Suprapubic skin (tissue), 4 donors: Measurements from ENCODE around the gene CYP2W1.

ENCODE experiments used
- CTCF ChIP-seq, 2 donors: fragments of 200-600 bp in 1 of 2; fragments of 450-650 bp in 1 of 2; sonication (generic) in 1 of 2; IDR thresholded peaks; one replicate each; pipeline ENCODE4 v1.5.1; 2016 to 2019; ENCODE audit warnings: antibody characterized with exemption in 2 of 2, mild to moderate bottlenecking in 1 of 2, moderate library complexity in 1 of 2
- EP300 ChIP-seq: sonication (generic); formaldehyde crosslinking; IDR thresholded peaks from one replicate; pipeline ENCODE4 v1.6.1; 2017; ENCODE audit warnings: antibody characterized with exemption
- POLR2AphosphoS5 ChIP-seq, 3 donors: sonication (generic); formaldehyde crosslinking; IDR thresholded peaks; one replicate each; pipeline ENCODE4 v1.6.1; 2017; ENCODE audit warnings: antibody characterized with exemption in 3 of 3

- TF ChIP-seq CTCF (IDR thresholded peaks at IDR 0.05) (no peak), POLR2AphosphoS5 (IDR thresholded peaks at IDR 0.05) (no peak), EP300 (no peak)
These were observed 35.3 kb downstream of the CYP2W1 start for GRCh38 chr7:1018334-1018695.
